Nasal cavity respiratory epithelium epithelial cell of viscerocranial mucosa (primary cell): Measurements from ENCODE around the gene CHMP2B. TPM values are rescaled to one million over a fixed set of nuclear protein-coding genes. Genes with fewer than 3 reads are reported as not detected.

ENCODE experiments used
- total RNA-seq: library from RNA; depleted of rRNA; stranded (reverse); fragments of >200 nt; gene quantifications from 2 replicates; pipeline ENCODE4 v1.2.3, GENCODE V29; 2014

CHMP2B gene, protein sequence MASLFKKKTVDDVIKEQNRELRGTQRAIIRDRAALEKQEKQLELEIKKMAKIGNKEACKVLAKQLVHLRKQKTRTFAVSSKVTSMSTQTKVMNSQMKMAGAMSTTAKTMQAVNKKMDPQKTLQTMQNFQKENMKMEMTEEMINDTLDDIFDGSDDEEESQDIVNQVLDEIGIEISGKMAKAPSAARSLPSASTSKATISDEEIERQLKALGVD
- 39.5 and 40.0 TPM in 2 replicates for total RNA-seq

DNA sequence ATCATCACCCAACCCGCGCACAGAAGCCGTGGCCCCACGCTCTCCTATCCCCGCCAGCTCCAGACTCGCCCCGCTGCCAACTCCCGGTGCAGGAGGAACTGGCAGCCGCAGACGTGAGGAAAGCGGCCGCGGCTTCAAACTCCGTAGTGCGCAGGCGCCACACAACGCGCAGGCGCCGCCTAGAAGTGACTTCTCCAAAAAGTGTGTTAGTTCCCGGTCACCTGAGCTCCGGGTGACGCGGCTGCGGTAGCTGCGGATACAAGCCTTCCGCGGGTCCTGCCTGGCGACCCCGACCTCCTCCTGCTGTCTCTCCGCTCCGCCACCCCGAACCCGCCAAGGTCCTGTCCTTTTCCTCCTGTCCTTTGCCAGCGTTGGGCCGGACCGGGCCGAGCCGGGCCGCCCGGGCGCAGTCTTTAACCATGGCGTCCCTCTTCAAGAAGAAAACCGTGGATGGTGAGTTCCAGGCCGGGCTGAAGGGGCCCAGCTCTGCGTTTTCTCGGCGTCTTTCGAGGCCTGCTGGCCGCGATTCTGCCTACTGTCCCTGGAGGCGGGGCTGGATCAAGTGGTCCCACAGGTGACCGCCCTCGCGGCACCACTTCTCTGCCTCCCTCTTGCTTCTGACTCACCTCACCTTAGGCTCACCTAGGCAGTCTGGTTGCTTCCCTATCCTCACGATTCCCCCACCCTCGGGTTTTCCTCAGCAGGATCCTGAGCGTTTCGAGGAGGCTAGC lies at the start of gene CHMP2B:
Gene CHMP2B (plus strand): TSS at position 206 of the 731 bp plus-strand sequence. CDS start 214 bp downstream, at position 420.

GRCh38 chr3:87276484-87276883 lies 49.4 kb downstream of the CHMP2B start, which contains the start of gene POU1F1:
POU1F1 (minus strand) TSS chr3:87276584; CDS start chr3:87276462, 122 bp downstream.

Other genes starting within 250 kb of the CHMP2B start
- 7.5 and 14.7 TPM in 2 replicates for gene VGLL3, start 236.2 kb upstream of the CHMP2B start, total RNA-seq
- gene POU1F1, start 49.3 kb downstream of the CHMP2B start, total RNA-seq, result not detected in 2 replicates